Ovary (tissue), 9 donors: ENCODE measurements around the gene NRN1L. TPM values are rescaled to one million over a fixed set of nuclear protein-coding genes. Genes with fewer than 3 reads are reported as not detected.

Experiments
- DNase-seq, 5 donors: peaks; one replicate each; pipeline ENCODE4 v3.0.0-alpha.2; 2019 to 2020
- H3K27ac ChIP-seq, 2 donors: fragments of 200-600 bp; one replicate each; pipeline versions ENCODE4 v1.5.1 to v1.8.0; 2019 to 2022
- H3K27me3 ChIP-seq: fragments of 200-600 bp; one replicate; pipeline ENCODE4 v1.8.0; 2022
- H3K36me3 ChIP-seq: fragments of 200-600 bp; sonication (generic); one replicate; pipeline ENCODE4 v1.5.1; 2019
- H3K4me1 ChIP-seq: one replicate; pipeline ENCODE4 v1.8.1; 2013; ENCODE audit warnings: mild to moderate bottlenecking, moderate library complexity; ENCODE audit not compliant: insufficient read depth
- H3K4me3 ChIP-seq: fragments of 200-600 bp; sonication (generic); one replicate; pipeline ENCODE4 v1.5.1; 2017
- H3K9me3 ChIP-seq, 2 donors: fragments of 200-600 bp in 1 of 2; sonication (generic) in 1 of 2; one replicate each; pipeline versions ENCODE4 v1.5.1 to v1.8.1; 2013 to 2019; ENCODE audit warnings: mild to moderate bottlenecking in 1 of 2, moderate library complexity in 1 of 2
- EP300 ChIP-seq: sonication (generic); formaldehyde crosslinking; IDR thresholded peaks from one replicate; pipeline ENCODE4 v1.6.1; 2017; ENCODE audit warnings: antibody characterized with exemption
- POLR2A ChIP-seq: fragments of 450-650 bp; IDR thresholded peaks from one replicate; pipeline ENCODE4 v1.6.1; 2017; ENCODE audit warnings: antibody characterized with exemption, mild to moderate bottlenecking, moderate library complexity
- WGBS, 3 donors: extraction: QIAGEN DNeasy Blood & Tissue Kit in 1 of 3; methylation state at CpG; one replicate each; pipeline versions ENCODE4 v1.1.5 to v1.1.7; 2013 to 2017; 5-methylcytosine and 5-hydroxymethylcytosine counted together
- intact Hi-C, 4 donors: fragments of 100-400 bp; cut with DNase I; formaldehyde crosslinking; loops; one replicate each; pipeline versions ENCODE4 v1.11.0 to v1.15.1; 2022 to 2023
- polyA plus RNA-seq, 2 donors: library from polyadenylated mRNA; stranded (reverse); fragments of 200-250 nt in 1 of 2; fragments of 350-450 nt in 1 of 2; fragmentation: Illumina TruSeq in 1 of 2; extraction: RNeasy Lipid Tissue Mini Kit (QIAGEN cat#74804) in 1 of 2; gene quantifications; one replicate each; pipeline ENCODE4 v1.2.3, GENCODE V29; 2013 to 2014
- total RNA-seq, 7 donors: library from RNA; depleted of rRNA in 2 of 7; stranded (reverse); fragments of >200 nt in 2 of 7; fragmentation: NEBNext Ultra II Directional in 3 of 7; extraction: Animal tissue kit (Norgen Biotek cat#: 25700) in 3 of 7; gene quantifications; one replicate each; pipeline versions ENCODE4 v1.1.0 to v1.2.4, GENCODE V29; 2016 to 2023
- TF ChIP-seq, protein P1 (sequence below), 3 donors: fragments of 450-650 bp in 2 of 3; fragments of 200-600 bp in 1 of 3; IDR thresholded peaks; one replicate each; pipeline versions ENCODE4 v1.5.1 to v1.8.0; 2016 to 2022; ENCODE audit warnings: antibody characterized with exemption in 3 of 3, mild to moderate bottlenecking in 1 of 3
- donor health status: DM: no; HTN: no; CAD: no; lungs with moderate emphysema.
- donor health status: DM: no; HTN: no; CAD: no.
- donor health status: Bipolar disorder and iron deficiency.
- donor health status: DM: yes; HTN: yes; CAD: no.
- donor health status: DM: no; HTN: no; CAD: no.
- donor health status: DM: yes; HTN: yes; CAD: no.

The NRN1L gene
- total and polyA plus RNA-seq, 9 donors, result 0.95 to 4.7 (median 2.6) TPM; not detected in 1

DNA sequence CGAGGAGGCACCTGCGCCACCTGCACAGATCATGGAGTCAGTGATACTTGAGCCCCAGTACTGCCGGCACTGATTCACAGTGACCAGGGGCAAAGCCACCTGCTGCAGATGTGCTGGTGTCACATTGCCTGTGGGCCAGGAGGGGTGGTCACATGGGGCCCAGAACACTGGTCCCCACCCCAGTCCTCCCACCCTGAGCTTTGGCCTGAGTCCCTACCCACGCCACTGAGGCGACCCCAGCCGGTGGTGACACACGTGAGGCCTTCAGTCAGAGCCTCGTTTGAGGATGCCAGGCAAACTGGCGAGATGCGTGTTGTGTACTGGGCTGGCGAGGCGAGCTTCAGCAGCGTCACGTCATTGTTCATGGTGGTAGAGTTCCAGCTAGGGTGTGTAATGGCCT, 45.5 kb downstream of the NRN1L start:
- Histone ChIP-seq H3K27ac (no peak overlapping the region), H3K4me3 (no peak overlapping the region), H3K4me1 (peaks cover 9% of the 10 kb centered on the region), H3K27me3 (no peaks in the 10 kb centered on the region), H3K36me3 (no peaks in the 10 kb centered on the region), H3K9me3 (no peaks in the 10 kb centered on the region)
- DNase-seq, result peak in 1 of 5 donors; percentile 9
- 90 to 96% (median 91%) methylated on average over 9 to 14 of the region's 14 CpGs for WGBS, 3 donors
- no peak for TF ChIP-seq EP300
- no peak for TF ChIP-seq POLR2A
- TF ChIP-seq, protein P1, sequence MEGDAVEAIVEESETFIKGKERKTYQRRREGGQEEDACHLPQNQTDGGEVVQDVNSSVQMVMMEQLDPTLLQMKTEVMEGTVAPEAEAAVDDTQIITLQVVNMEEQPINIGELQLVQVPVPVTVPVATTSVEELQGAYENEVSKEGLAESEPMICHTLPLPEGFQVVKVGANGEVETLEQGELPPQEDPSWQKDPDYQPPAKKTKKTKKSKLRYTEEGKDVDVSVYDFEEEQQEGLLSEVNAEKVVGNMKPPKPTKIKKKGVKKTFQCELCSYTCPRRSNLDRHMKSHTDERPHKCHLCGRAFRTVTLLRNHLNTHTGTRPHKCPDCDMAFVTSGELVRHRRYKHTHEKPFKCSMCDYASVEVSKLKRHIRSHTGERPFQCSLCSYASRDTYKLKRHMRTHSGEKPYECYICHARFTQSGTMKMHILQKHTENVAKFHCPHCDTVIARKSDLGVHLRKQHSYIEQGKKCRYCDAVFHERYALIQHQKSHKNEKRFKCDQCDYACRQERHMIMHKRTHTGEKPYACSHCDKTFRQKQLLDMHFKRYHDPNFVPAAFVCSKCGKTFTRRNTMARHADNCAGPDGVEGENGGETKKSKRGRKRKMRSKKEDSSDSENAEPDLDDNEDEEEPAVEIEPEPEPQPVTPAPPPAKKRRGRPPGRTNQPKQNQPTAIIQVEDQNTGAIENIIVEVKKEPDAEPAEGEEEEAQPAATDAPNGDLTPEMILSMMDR (IDR thresholded peaks at IDR 0.05), result no peak
- intact Hi-C loops, result loop anchor here in 2 of 4 donors (5.0 to 10.0 kb wide), 2 partner anchors 253 to 265 kb away; partner anchors contain the start of genes ACD (in 1 of the 2), C16orf86 (in 1 of the 2), ENKD1 (in 1 of the 2) and PARD6A (in 1 of the 2)

DNA sequence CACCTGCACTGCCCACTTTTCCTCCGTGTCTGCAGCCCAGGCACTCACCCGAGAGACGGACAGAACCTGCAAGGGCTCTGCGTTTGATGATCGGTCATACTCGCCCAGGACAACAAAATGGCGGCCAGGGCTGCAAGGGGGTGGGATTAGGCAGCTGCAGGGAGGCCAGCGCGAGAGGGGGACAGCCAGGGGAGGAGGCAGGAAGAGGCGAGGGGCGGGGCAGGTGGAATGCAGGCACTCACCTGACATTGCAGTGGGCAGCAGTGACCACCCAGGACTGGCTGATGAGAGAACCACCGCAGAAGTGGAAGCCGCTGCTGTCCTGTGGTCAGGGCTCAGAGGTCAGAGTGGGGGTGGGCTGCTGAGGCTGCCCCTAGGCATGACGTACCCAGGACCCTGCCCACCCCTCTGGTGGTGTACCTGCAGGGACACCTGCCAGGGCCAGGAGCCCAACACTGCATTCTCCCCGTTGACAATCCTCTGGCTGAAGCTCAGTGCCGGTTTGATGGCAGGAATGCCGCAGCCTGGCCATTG, 46.1 kb downstream of the NRN1L start:
- Histone ChIP-seq H3K4me1 (peaks cover 7% of the 10 kb centered on the region), H3K36me3 (no peaks in the 10 kb centered on the region), H3K27ac (peak overlapping the region in 1 of 2 donors; percentile 40), H3K4me3 (no peak overlapping the region), H3K27me3 (no peaks in the 10 kb centered on the region), H3K9me3 (no peaks in the 10 kb centered on the region)
- 85 to 92% (median 88%) methylated on average over 17 of the region's 17 CpGs for WGBS, 3 donors
- intact Hi-C loops, result loop anchor here in 2 of 4 donors (5.0 to 10.0 kb wide), 2 partner anchors 253 to 266 kb away; partner anchors contain the start of genes ACD (in 1 of the 2), C16orf86 (in 1 of the 2), ENKD1 (in 1 of the 2) and PARD6A (in 1 of the 2)
- DNase-seq, result peak in 1 of 5 donors; percentile 27
- TF ChIP-seq EP300, result no peak
- TF ChIP-seq POLR2A, result no peak
- TF ChIP-seq, protein P1 (IDR thresholded peaks at IDR 0.05), result no peak

DNA sequence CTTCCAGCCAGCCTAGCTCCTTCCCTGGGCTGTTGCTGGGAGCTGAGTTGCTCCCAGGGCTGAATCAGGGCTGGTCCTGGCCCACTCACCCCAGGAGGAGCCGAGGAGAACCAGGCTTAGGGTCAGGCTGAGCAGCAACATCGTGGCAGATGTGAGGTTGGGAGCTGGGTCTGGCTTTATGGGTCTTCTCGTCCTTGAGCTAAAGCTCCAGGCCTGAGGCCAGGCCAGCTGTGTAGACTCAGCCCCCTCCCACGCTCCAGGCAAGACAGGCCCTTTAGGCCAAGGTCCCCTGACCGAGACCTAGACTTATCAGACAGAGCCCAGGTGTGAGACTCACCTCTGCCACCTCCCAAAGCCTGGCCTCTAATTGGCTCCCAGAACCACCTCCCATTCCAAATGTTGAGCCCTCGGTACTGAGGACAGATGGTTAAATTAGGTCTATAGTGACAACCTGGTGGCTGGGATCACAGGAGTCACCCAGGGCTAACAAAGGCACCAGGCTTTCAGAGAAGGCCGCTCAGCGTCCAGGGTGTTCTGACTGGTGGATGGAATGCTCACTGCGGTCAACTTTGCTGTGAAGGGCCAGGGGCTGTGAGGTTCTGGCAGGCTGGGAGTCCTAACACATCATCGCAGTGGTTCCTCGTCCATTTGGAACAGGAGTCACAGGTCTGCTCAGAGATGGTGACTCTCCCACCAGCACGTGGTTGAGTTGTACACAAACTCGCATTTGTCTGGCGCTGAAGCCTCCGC, 47.2 kb downstream of the NRN1L start, which contains the start of gene CTRL:
Gene CTRL, minus strand, starts transcription at position 151 of the 750 bp plus-strand sequence. Its CDS starts 10 bp downstream, at position 141.
- WGBS, 3 donors, result 41 to 45% (median 42%) methylated on average over 15 of the region's 15 CpGs

DNA sequence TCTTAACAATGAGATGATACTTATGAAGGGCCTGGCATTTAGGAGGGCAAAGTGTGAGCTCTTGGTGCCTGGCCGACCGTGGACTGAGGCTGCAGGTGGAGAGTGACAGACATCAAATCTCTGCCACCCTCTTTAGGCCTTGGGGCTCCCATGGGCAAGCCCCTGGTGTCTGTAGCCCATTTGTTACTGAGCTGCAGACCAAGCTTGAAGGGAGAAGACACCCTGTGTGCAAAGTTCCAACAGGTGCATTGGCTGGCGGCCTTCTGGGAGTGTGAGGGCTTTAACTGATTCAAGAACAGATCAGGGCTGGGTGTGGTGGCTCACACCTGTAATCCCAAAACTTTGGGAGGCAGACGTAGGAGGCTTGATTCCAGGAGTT, 47.8 kb downstream of the NRN1L start:
- Histone ChIP-seq H3K27me3 (no peaks in the 10 kb centered on the region), H3K36me3 (no peaks in the 10 kb centered on the region), H3K4me3 (no peak overlapping the region), H3K9me3 (no peaks in the 10 kb centered on the region), H3K4me1 (peaks cover 11% of the 10 kb centered on the region), H3K27ac (peak overlapping the region in 1 of 2 donors; percentile 40)
- intact Hi-C loops, result loop anchor here in 2 of 4 donors (5.0 to 10.0 kb wide), 2 partner anchors 255 to 268 kb away; partner anchors contain the start of genes ACD (in 1 of the 2), C16orf86 (in 1 of the 2), ENKD1 (in 1 of the 2) and PARD6A (in 1 of the 2)
- WGBS, 3 donors, result 88 to 93% (median 91%) methylated on average over 4 of the region's 4 CpGs
- TF ChIP-seq POLR2A (no peak), EP300 (no peak)
- TF ChIP-seq, protein P1 (IDR thresholded peaks at IDR 0.05), result no peak
- DNase-seq, result no peak

More for the DNA sequence above, 47.2 kb downstream of the NRN1L start, which contains the start of gene CTRL:
- peak in 4 of 5 donors; percentile 29 to 73 (median 62) for DNase-seq
- H3K27me3 ChIP-seq, result no peaks in the 10 kb centered on the region
- no peaks in the 10 kb centered on the region for H3K9me3 ChIP-seq
- H3K4me3 ChIP-seq, result no peak within 1 kb of the TSS
- TF ChIP-seq, protein P1 (IDR thresholded peaks at IDR 0.05), result peak in 1 of 3 donors; percentile 29
- TF ChIP-seq POLR2A, result no peak
- intact Hi-C loops, result loop anchor here in 2 of 4 donors (5.0 to 10.0 kb wide), 2 partner anchors 255 to 267 kb away; partner anchors contain the start of genes ACD (in 1 of the 2), C16orf86 (in 1 of the 2), ENKD1 (in 1 of the 2) and PARD6A (in 1 of the 2)
- peak within 1 kb of the TSS; percentile 40 to 52 for H3K27ac ChIP-seq
- peaks cover 7% of the 10 kb centered on the region for H3K4me1 ChIP-seq
- H3K36me3 ChIP-seq, result no peaks in the 10 kb centered on the region
